GM12892 (cell line): Measurements from ENCODE around the gene KYNU.

Experiments used
- POLR2A ChIP-seq: IDR thresholded peaks from 2 replicates; pipeline ENCODE4 v1.6.1; 2011; ENCODE audit warnings: low read depth, low read length, control low read depth
- POLR2AphosphoS5 ChIP-seq: IDR thresholded peaks from 2 replicates; pipeline ENCODE4 v1.6.1; 2011; ENCODE audit warnings: low read depth, low read length, control low read depth

GRCh38 chr2:142930835-142931398 lies 53.5 kb downstream of the KYNU start:
- TF ChIP-seq POLR2AphosphoS5 (no peak), POLR2A (no peak)
